Keratinocyte (primary cell): Measurements from ENCODE around the gene SATB2. TPM values are rescaled to one million over a fixed set of nuclear protein-coding genes. Genes with fewer than 3 reads are reported as not detected.

ENCODE experiments used
- DNase-seq: peaks from one replicate; pipeline ENCODE4 v3.0.0-alpha.2; 2011; ENCODE audit warnings: low read depth, missing footprints, low spot score
- FAIRE-seq: peaks from 2 replicates; lab custom pipeline; 2011; peaks lifted over from hg19 to GRCh38; lab: Jason Lieb, UNC
- H2AFZ ChIP-seq: 2 replicates; pipeline ENCODE4 v1.6.0; 2012; ENCODE audit warnings: low read length, control low read depth, inconsistent platforms; ENCODE audit not compliant: control insufficient read depth
- H3K27ac ChIP-seq: 2 replicates; pipeline ENCODE4 v1.5.1; 2011; ENCODE audit warnings: low read length; ENCODE audit not compliant: control insufficient read depth, insufficient read depth
- H3K27me3 ChIP-seq: 3 replicates; pipeline ENCODE4 v1.6.0; 2011; ENCODE audit warnings: low read length; ENCODE audit not compliant: control insufficient read depth, insufficient read depth; ENCODE audit errors: extremely low read depth
- H3K36me3 ChIP-seq, 2 experiments: 2 replicates in 1 of 2; 3 replicates in 1 of 2; pipeline ENCODE4 v1.5.1; 2011; ENCODE audit warnings: low read length in 2 of 2, mild to moderate bottlenecking in 1 of 2; ENCODE audit not compliant: control insufficient read depth in 2 of 2, insufficient read depth in 2 of 2; ENCODE audit errors: extremely low read depth in 1 of 2
- H3K4me1 ChIP-seq: 3 replicates; pipeline ENCODE4 v1.5.1; 2011; ENCODE audit warnings: low read length; ENCODE audit not compliant: control insufficient read depth, insufficient read depth; ENCODE audit errors: extremely low read depth
- H3K4me2 ChIP-seq: 3 replicates; pipeline ENCODE4 v1.6.0; 2011; ENCODE audit warnings: low read depth, low read length; ENCODE audit not compliant: control insufficient read depth, insufficient read depth; ENCODE audit errors: extremely low read depth
- H3K4me3 ChIP-seq, 3 experiments: fragments of 200-600 bp in 1 of 3; sonication (generic) in 1 of 3; 2 replicates in 2 of 3; 3 replicates in 1 of 3; pipeline ENCODE4 v1.5.1; 2011 to 2016; ENCODE audit warnings: low read length in 3 of 3, mild to moderate bottlenecking in 3 of 3, control low read depth in 2 of 3, inconsistent platforms in 1 of 3, low read depth in 1 of 3, mixed read lengths in 1 of 3, mixed run types in 1 of 3, moderate library complexity in 1 of 3; ENCODE audit not compliant: control insufficient read depth in 2 of 3, insufficient read depth in 2 of 3; ENCODE audit errors: extremely low read depth in 1 of 3
- H3K79me2 ChIP-seq: 2 replicates; pipeline ENCODE4 v1.6.0; 2012; ENCODE audit warnings: low read length; ENCODE audit not compliant: control insufficient read depth, insufficient read depth
- H3K9ac ChIP-seq: 3 replicates; pipeline ENCODE4 v1.6.0; 2011; ENCODE audit warnings: low read length; ENCODE audit not compliant: control insufficient read depth, insufficient read depth; ENCODE audit errors: extremely low read depth
- H3K9me1 ChIP-seq: 3 replicates; pipeline ENCODE4 v1.6.0; 2011; ENCODE audit warnings: low read length; ENCODE audit not compliant: control insufficient read depth, insufficient read depth; ENCODE audit errors: extremely low read depth
- H3K9me3 ChIP-seq: 2 replicates; pipeline ENCODE4 v1.5.1; 2012; ENCODE audit warnings: low read depth, low read length; ENCODE audit not compliant: control insufficient read depth
- H4K20me1 ChIP-seq: 3 replicates; pipeline ENCODE4 v1.6.0; 2011; ENCODE audit warnings: low read length; ENCODE audit not compliant: control insufficient read depth, insufficient read depth; ENCODE audit errors: extremely low read depth
- EZH2 ChIP-seq: IDR thresholded peaks from one replicate; pipeline ENCODE4 v1.6.1; 2012; ENCODE audit warnings: inconsistent platforms, mild to moderate bottlenecking, low read length, moderate library complexity
- dilution Hi-C: fragments of 300-500 bp; cut with MboI; formaldehyde crosslinking; loops from one replicate; pipeline ENCODE4 v1.7.0; 2020; ENCODE audit warnings: low sequenced_read_pairs; ENCODE audit not compliant: extremely low pct_ligation_motif_present
- polyA plus RNA-seq, 5 experiments: library from polyadenylated mRNA; depleted of rRNA in 3 of 5; stranded (reverse) in 3 of 5; stranded (forward) in 1 of 5; unstranded in 1 of 5; fragments of >200 nt; gene quantifications; 1 replicate in 1 of 5; 2 replicates in 3 of 5; 3 replicates in 1 of 5; pipeline versions ENCODE4 v1.2.1 to v1.2.3, GENCODE V29; 2011 to 2012; ENCODE audit warnings: missing spikeins in 2 of 5, low read depth in 1 of 5, low replicate concordance in 1 of 5
- TF ChIP-seq, protein P1 (sequence below), 3 experiments: IDR thresholded peaks in 1 of 3; conservative IDR thresholded peaks in 1 of 3; optimal IDR thresholded peaks in 1 of 3; 2 replicates in 2 of 3; 3 replicates in 1 of 3; pipeline versions ENCODE3 to v1.5.1; 2011; ENCODE audit warnings: low read length in 3 of 3, mild to moderate bottlenecking in 3 of 3, moderate library complexity in 2 of 3, control low read depth in 1 of 3, inconsistent platforms in 1 of 3; ENCODE audit not compliant: insufficient read depth in 2 of 3; ENCODE audit errors: extremely low read depth in 1 of 3

The SATB2 gene
- polyA plus RNA-seq, 1 donor (not counting 4 experiments of a cell fraction or from before 2014, with no cell fraction given) = 1.4 TPM

GRCh38 chr2:199442173-199442572 is 15.6 kb downstream of the SATB2 start:
- no peak overlapping the region for H3K27ac ChIP-seq
- H3K9me3 ChIP-seq = no peaks in the 10 kb centered on the region
- no peak overlapping the region for H2AFZ ChIP-seq
- no peaks in the 10 kb centered on the region for H3K4me1 ChIP-seq
- FAIRE-seq (no peak), DNase-seq (no peak)
- H3K27me3 ChIP-seq = no peaks in the 10 kb centered on the region
- no peaks in the 10 kb centered on the region for H4K20me1 ChIP-seq
- no peak overlapping the region for H3K4me3 ChIP-seq
- no peak for TF ChIP-seq EZH2
- TF ChIP-seq, protein P1, sequence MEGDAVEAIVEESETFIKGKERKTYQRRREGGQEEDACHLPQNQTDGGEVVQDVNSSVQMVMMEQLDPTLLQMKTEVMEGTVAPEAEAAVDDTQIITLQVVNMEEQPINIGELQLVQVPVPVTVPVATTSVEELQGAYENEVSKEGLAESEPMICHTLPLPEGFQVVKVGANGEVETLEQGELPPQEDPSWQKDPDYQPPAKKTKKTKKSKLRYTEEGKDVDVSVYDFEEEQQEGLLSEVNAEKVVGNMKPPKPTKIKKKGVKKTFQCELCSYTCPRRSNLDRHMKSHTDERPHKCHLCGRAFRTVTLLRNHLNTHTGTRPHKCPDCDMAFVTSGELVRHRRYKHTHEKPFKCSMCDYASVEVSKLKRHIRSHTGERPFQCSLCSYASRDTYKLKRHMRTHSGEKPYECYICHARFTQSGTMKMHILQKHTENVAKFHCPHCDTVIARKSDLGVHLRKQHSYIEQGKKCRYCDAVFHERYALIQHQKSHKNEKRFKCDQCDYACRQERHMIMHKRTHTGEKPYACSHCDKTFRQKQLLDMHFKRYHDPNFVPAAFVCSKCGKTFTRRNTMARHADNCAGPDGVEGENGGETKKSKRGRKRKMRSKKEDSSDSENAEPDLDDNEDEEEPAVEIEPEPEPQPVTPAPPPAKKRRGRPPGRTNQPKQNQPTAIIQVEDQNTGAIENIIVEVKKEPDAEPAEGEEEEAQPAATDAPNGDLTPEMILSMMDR (optimal IDR thresholded peaks at IDR 0.05 in 1 of 3, IDR thresholded peaks at IDR 0.05 in 1 of 3, conservative IDR thresholded peaks at IDR 0.05 in 1 of 3; ENCODE audit: extremely low read depth in 1 of 3, insufficient read depth in 2 of 3, low read length in 3 of 3) = no peak
- no peak overlapping the region for H3K4me2 ChIP-seq
- H3K36me3 ChIP-seq = no peaks in the 10 kb centered on the region
- no peak overlapping the region for H3K9ac ChIP-seq
- H3K9me1 ChIP-seq = no peaks in the 10 kb centered on the region
- dilution Hi-C loops = no loop called here
- no peaks in the 10 kb centered on the region for H3K79me2 ChIP-seq

DNA sequence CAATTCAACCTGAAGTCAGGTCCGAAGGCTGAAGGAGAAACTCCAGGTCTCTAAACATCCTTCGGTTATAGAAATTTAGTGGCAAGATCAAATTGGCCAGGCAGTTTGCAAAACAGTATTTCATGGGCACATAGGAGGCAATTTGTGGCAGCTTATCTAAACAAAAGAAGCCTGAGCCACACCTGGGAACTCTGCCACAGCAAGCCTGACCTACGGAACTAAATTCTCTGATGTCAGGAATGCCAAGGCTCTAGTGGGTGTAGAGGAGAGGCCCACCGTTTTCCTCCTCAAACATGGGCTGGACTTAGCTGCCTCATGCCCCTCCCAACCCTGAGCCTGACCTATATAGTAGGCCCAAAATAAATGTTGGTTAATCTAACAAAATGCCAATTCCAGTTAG is 16.0 kb downstream of the SATB2 start:
- DNase-seq (no peak), FAIRE-seq (no peak)
- TF ChIP-seq, protein P1 (optimal IDR thresholded peaks at IDR 0.05 in 1 of 3, IDR thresholded peaks at IDR 0.05 in 1 of 3, conservative IDR thresholded peaks at IDR 0.05 in 1 of 3; ENCODE audit: extremely low read depth in 1 of 3, insufficient read depth in 2 of 3, low read length in 3 of 3) = no peak
- TF ChIP-seq EZH2 = no peak
- Histone ChIP-seq H2AFZ (no peak overlapping the region), H3K9me3 (no peaks in the 10 kb centered on the region), H4K20me1 (no peaks in the 10 kb centered on the region), H3K4me1 (no peaks in the 10 kb centered on the region), H3K9me1 (no peaks in the 10 kb centered on the region), H3K4me3 (no peak overlapping the region), H3K27ac (no peak overlapping the region), H3K36me3 (no peaks in the 10 kb centered on the region), H3K9ac (no peak overlapping the region), H3K79me2 (no peaks in the 10 kb centered on the region), H3K27me3 (no peaks in the 10 kb centered on the region), H3K4me2 (no peak overlapping the region)
- dilution Hi-C loops = no loop called here
